ENCODE data around the gene USF1. TPM values are rescaled to one million over a fixed set of nuclear protein-coding genes. Genes with fewer than 3 reads are reported as not detected.
"Not testable (repeated sequence)": the region's sequence is repeated elsewhere in the genome, so short reads cannot be mapped to it uniquely, and the experiment has no call there.

The USF1 gene
- total RNA-seq, 1 experiment from 2014 or later = 59.2 TPM

DNA sequence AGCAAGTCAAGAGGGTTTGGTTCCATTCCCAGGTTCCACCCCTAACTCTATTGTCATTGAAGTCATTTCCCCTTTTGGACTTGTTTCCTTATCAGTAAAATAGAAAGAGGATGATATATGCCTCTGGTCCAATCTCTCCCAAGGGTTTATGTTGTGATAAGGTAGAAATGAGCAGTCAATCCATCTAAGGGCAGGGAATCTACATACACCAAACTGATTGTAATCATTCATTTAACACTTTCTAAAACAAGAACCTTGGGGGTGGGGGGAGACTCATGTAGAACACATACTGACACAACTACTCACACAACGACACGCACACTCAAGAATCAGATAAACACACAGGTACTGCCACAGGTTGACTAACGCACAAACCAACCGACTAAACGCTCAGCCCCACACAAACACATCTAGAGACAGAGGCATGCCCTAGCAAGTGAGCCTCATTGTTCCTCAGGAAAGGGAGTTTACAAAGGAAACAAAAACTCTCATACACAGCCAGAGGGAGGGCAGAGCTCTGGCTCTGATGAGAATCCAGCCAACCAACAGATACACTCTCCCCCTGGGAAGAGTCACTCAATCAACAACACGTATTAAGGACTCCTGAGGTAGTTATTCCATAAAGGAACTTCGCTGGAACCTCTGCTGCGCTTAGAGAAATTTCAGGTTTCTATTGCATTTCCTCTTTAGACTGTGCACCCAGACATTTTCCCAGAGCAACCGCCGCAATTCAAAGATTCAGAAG is 25.9 kb downstream of the USF1 start:
- no CpG with 5 or more reads among the region's 10 CpGs for WGBS (ENCODE audit: extremely low coverage, insufficient read length, low lambda C conversion rate)
- Histone ChIP-seq H2BK12ac (ENCODE audit: insufficient read length, low read depth, low read length) (no peak overlapping the region), H2AFZ (ENCODE audit: low read length) (no peak overlapping the region), H3K4me1 (ENCODE audit: insufficient read depth, low read length) (peaks cover 13% of the 10 kb centered on the region), H4K8ac (replicated peaks; ENCODE audit: insufficient read length, low read depth, low read length) (no peak overlapping the region), H3K18ac (ENCODE audit: insufficient read length, low read depth, low read length) (no peak overlapping the region), H4K20me1 (ENCODE audit: control insufficient read depth, insufficient read depth, insufficient read length) (no peaks in the 10 kb centered on the region), H3K79me2 (ENCODE audit: insufficient read depth, low read length) (peaks cover 36% of the 10 kb centered on the region), H3K23me2 (ENCODE audit: insufficient read length, low read depth, low read length, poor library complexity, severe bottlenecking) (peaks cover 8% of the 10 kb centered on the region), H3K56ac (ENCODE audit: insufficient read length, low read depth, low read length) (no peak overlapping the region), H3K23ac (ENCODE audit: insufficient read length, low read depth, low read length) (no peak overlapping the region), H3K9ac (ENCODE audit: extremely low read depth, insufficient read length, low read length) (peak overlapping the region; percentile 94), H4K91ac (ENCODE audit: insufficient read length, low read depth, low read length) (no peak overlapping the region), H3K14ac (ENCODE audit: insufficient read depth, low read length) (no peak overlapping the region), H3K27me3 (ENCODE audit: insufficient read depth, low read length) (no peaks in the 10 kb centered on the region), H2BK120ac (ENCODE audit: low read depth, low read length, poor library complexity, severe bottlenecking) (no peak overlapping the region), H4K5ac (ENCODE audit: insufficient read length, low read depth, low read length) (no peak overlapping the region), H2BK20ac (ENCODE audit: low read depth, low read length, poor library complexity, severe bottlenecking) (no peak overlapping the region), H2AK5ac (ENCODE audit: insufficient read length, low read length) (no peak overlapping the region), H3K27ac (ENCODE audit: insufficient read length, low read depth, low read length) (no peak overlapping the region), H2BK5ac (ENCODE audit: insufficient read length, low read length) (no peak overlapping the region), H3T11ph (ENCODE audit: low read length) (no peak overlapping the region), H2BK15ac (ENCODE audit: low read depth, low read length) (no peak overlapping the region), H3K9me3 (ENCODE audit: control insufficient read depth, low read depth, low read length) (no peaks in the 10 kb centered on the region), H3K4me2 (ENCODE audit: insufficient read depth, insufficient read length, low read length) (peak overlapping the region; percentile 89), H3K79me1 (ENCODE audit: insufficient read depth, low read depth, low read length, poor library complexity, severe bottlenecking) (no peaks in the 10 kb centered on the region), H3K4ac (ENCODE audit: low read depth, low read length) (no peak overlapping the region)
- peak overlapping the region; percentile 99 to 100 (median 100) for H3K27ac Mint-ChIP-seq
- TF ChIP-seq, protein P1, sequence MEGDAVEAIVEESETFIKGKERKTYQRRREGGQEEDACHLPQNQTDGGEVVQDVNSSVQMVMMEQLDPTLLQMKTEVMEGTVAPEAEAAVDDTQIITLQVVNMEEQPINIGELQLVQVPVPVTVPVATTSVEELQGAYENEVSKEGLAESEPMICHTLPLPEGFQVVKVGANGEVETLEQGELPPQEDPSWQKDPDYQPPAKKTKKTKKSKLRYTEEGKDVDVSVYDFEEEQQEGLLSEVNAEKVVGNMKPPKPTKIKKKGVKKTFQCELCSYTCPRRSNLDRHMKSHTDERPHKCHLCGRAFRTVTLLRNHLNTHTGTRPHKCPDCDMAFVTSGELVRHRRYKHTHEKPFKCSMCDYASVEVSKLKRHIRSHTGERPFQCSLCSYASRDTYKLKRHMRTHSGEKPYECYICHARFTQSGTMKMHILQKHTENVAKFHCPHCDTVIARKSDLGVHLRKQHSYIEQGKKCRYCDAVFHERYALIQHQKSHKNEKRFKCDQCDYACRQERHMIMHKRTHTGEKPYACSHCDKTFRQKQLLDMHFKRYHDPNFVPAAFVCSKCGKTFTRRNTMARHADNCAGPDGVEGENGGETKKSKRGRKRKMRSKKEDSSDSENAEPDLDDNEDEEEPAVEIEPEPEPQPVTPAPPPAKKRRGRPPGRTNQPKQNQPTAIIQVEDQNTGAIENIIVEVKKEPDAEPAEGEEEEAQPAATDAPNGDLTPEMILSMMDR (conservative IDR thresholded peaks at IDR 0.05) = no peak
- peaks cover 5 to 16% (median 11%) of the 10 kb centered on the region in 3 experiments; a peak in 4 of 7 replicates for H3K36me3 Mint-ChIP-seq (ENCODE audit: insufficient read depth in 1 of 3, low read depth in 3 of 3)
- peak overlapping the region; percentile 87 to 96 for H3K4me3 Mint-ChIP-seq
- DNase-seq = no peak
- peaks cover 46 to 52% of the 10 kb centered on the region in 2 experiments for H3K4me1 Mint-ChIP-seq
- H3K9me3 Mint-ChIP-seq = no peaks in the 10 kb centered on the region; a peak in 1 of 5 replicates
- H3K27me3 Mint-ChIP-seq (ENCODE audit: low read depth) = no peaks in the 10 kb centered on the region

DNA sequence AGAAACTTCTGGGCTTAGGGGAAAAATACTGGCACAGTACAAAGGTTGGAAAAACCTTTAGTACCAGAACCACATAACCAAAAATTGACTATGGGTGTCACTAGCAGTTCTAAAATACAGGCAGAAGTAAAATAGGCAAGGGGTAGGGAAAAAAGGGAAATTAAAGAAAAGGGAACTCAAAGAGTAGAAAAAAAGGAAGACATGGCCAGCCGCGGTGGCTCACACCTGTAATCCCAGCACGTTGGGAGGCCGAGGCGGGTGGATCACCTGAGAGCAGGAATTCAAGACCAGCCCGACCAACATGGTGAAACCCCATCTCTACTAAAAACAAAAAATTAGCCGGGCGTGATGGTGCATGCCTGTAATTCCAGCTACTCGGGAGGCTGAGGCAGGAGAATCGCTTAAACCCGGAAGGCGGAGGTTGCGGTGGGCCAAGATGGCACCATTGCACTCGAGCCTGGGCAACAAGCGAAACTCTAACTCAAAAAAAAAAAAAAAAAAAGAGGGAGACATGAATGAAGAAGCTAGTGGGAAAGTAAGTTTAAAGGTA is 26.6 kb downstream of the USF1 start:
- not testable (repeated sequence) for H3K9me3 Mint-ChIP-seq; H3K56ac ChIP-seq (ENCODE audit: insufficient read length, low read depth, low read length); H3K79me1 ChIP-seq (ENCODE audit: insufficient read depth, low read depth, low read length, poor library complexity, severe bottlenecking); H2BK120ac ChIP-seq (ENCODE audit: low read depth, low read length, poor library complexity, severe bottlenecking); H3K27ac ChIP-seq (ENCODE audit: insufficient read length, low read depth, low read length); H2BK20ac ChIP-seq (ENCODE audit: low read depth, low read length, poor library complexity, severe bottlenecking); H4K8ac ChIP-seq (replicated peaks; ENCODE audit: insufficient read length, low read depth, low read length); H3K18ac ChIP-seq (ENCODE audit: insufficient read length, low read depth, low read length); H3K14ac ChIP-seq (ENCODE audit: insufficient read depth, low read length); H4K5ac ChIP-seq (ENCODE audit: insufficient read length, low read depth, low read length); H3K4ac ChIP-seq (ENCODE audit: low read depth, low read length); H2BK15ac ChIP-seq (ENCODE audit: low read depth, low read length); H4K91ac ChIP-seq (ENCODE audit: insufficient read length, low read depth, low read length); H2BK12ac ChIP-seq (ENCODE audit: insufficient read length, low read depth, low read length); H3K9ac ChIP-seq (ENCODE audit: extremely low read depth, insufficient read length, low read length); H3K27me3 Mint-ChIP-seq (ENCODE audit: low read depth); H3K27me3 ChIP-seq (ENCODE audit: insufficient read depth, low read length); DNase-seq; H4K20me1 ChIP-seq (ENCODE audit: control insufficient read depth, insufficient read depth, insufficient read length); H3K23ac ChIP-seq (ENCODE audit: insufficient read length, low read depth, low read length); H3T11ph ChIP-seq (ENCODE audit: low read length); H3K9me3 ChIP-seq (ENCODE audit: control insufficient read depth, low read depth, low read length); H2AFZ ChIP-seq (ENCODE audit: low read length); H2AK5ac ChIP-seq (ENCODE audit: insufficient read length, low read length); H3K23me2 ChIP-seq (ENCODE audit: insufficient read length, low read depth, low read length, poor library complexity, severe bottlenecking); H2BK5ac ChIP-seq (ENCODE audit: insufficient read length, low read length)
- peak overlapping the region in 2 of 3 experiments; percentile 89 to 97; a peak in 4 of 7 replicates for H3K27ac Mint-ChIP-seq
- Histone ChIP-seq H3K4me2 (ENCODE audit: insufficient read depth, insufficient read length, low read length) (peak overlapping the region; percentile 89), H3K4me1 (ENCODE audit: insufficient read depth, low read length) (peaks cover 17% of the 10 kb centered on the region), H3K79me2 (ENCODE audit: insufficient read depth, low read length) (peaks cover 38% of the 10 kb centered on the region)
- H3K36me3 Mint-ChIP-seq (ENCODE audit: insufficient read depth in 1 of 3, low read depth in 3 of 3) = peaks cover 5 to 16% (median 14%) of the 10 kb centered on the region in 3 experiments; a peak in 4 of 7 replicates
- H3K4me3 Mint-ChIP-seq = peak overlapping the region; percentile 87 to 96
- WGBS (ENCODE audit: extremely low coverage, insufficient read length, low lambda C conversion rate) = no CpG with 5 or more reads among the region's 15 CpGs
- H3K4me1 Mint-ChIP-seq = peaks cover 47 to 55% of the 10 kb centered on the region in 2 experiments
